Stimulated activated CD4-positive, alpha-beta T cell treated with anti-CD3 and anti-CD28 coated beads, Interleukin-2, amount 100 ng/mL, for 24 hours (primary cell): Measurements from ENCODE around the gene SMIM44.

ENCODE experiments used
- DNase-seq, 2 donors: peaks; one replicate each; pipeline ENCODE4 v3.0.0-alpha.2; 2020

Gene SMIM44

DNA sequence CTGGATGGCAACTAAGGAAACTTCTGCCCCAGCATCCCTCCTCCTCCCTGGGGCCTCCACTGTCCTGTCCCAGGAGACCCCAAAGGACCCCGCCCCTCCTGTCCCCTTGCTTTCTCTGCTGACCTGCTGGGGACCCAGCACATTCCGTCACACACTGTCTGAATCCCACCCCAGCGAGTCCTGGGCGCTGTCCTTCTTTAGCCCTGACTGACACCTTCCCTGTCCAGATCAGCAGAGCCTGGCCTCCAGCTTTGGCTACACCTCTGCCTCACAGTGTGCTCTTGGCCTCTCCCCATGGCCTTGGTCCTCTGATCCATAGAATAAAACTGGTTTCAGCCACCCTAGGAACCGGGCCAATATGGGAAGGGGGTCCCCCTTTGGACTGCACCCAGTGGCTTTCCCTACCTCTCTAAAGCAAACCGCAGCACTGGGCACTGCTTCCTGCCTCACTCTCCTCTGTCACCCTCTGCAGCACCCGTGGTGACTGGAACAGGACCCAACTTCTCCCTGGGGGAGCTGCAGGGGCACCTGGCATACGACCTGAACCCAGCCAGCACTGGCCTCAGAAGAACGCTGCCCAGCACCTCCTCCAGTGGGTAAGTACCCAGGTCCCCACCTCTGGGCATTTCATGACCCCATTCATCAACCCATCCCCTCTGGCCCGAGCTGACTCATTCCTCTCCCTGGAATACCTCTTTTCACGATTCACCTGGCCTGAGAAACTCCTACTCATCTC lies 49.3 kb downstream of the SMIM44 start:
- no peak for DNase-seq

DNA sequence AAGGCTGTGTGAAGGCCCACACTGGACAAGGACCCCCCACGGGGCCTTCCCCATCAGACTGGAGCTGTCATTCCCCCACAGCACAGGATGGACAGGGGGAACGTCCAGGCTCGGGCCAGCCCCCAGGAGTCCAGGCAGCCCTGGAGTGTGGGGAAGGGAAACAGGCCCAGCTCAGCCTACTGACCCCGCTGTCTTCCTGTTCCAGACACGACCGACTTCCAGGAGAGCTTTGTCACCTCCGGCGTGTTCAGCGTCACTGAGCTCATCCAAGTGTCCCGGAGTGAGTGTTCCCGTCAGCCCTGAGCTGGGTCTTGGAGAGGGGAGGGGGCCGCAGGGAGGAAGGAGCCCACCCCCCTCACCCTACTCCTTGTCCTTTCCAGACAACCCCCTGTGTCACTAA lies 49.9 kb downstream of the SMIM44 start:
- DNase-seq: no peak
